A673 (cell line): Measurements from ENCODE around the gene CNP. TPM values are rescaled to one million over a fixed set of nuclear protein-coding genes. Genes with fewer than 3 reads are reported as not detected.

Experiments used
- BruUV-seq: library from RNA; stranded (reverse); fragments of 400-500 nt; replicated peaks from 2 replicates; lab custom pipeline; 2021; lab: Mats Ljungman, UMichigan
- CTCF ChIA-PET: fragments of 300-600 bp; sonication (Branson Sonifier 250); formaldehyde crosslinking; loops from one replicate; lab custom pipeline; 2022; ENCODE audit warnings: antibody characterized with exemption; lab: Charles Lee
- POLR2A ChIA-PET: fragments of 300-600 bp; sonication (Branson Sonifier 250); formaldehyde crosslinking; loops from one replicate; lab custom pipeline; 2022; ENCODE audit warnings: antibody characterized with exemption; ENCODE audit not compliant: low non-redundant PET; lab: Charles Lee
- DNase-seq: peaks from one replicate; pipeline ENCODE4 v3.0.0-alpha.2; 2015; ENCODE audit warnings: low spot score
- H3K27ac ChIP-seq: fragments of 200-600 bp; sonication (generic); 2 replicates; pipeline ENCODE4 v1.5.1; 2016; ENCODE audit warnings: mixed run types, low read depth, mild to moderate bottlenecking, mixed read lengths, antibody characterized with exemption, low read length; ENCODE audit not compliant: poor library complexity, severe bottlenecking
- H3K27me3 ChIP-seq: fragments of 200-600 bp; sonication (generic); replicated peaks from 2 replicates; pipeline ENCODE4 v1.6.1; 2017; ENCODE audit warnings: mixed run types, low read depth, mild to moderate bottlenecking, mixed read lengths, antibody characterized with exemption, low read length; ENCODE audit not compliant: insufficient read depth, poor library complexity
- H3K36me3 ChIP-seq: fragments of 200-600 bp; sonication (generic); 2 replicates; pipeline ENCODE4 v1.6.1; 2016; ENCODE audit warnings: mixed run types, mild to moderate bottlenecking, mixed read lengths, antibody characterized with exemption, low read length; ENCODE audit not compliant: insufficient read depth, poor library complexity, severe bottlenecking
- H3K4me1 ChIP-seq: fragments of 200-600 bp; sonication (generic); 2 replicates; pipeline ENCODE4 v1.6.1; 2017; ENCODE audit warnings: mixed run types, mild to moderate bottlenecking, mixed read lengths, antibody characterized with exemption, low read length; ENCODE audit not compliant: insufficient read depth, poor library complexity, severe bottlenecking
- H3K4me3 ChIP-seq: fragments of 200-600 bp; sonication (generic); 2 replicates; pipeline ENCODE4 v1.5.1; 2016; ENCODE audit warnings: low read depth, mixed run types, mild to moderate bottlenecking, mixed read lengths, low read length; ENCODE audit not compliant: poor library complexity, severe bottlenecking
- H3K9me3 ChIP-seq: fragments of 200-600 bp; sonication (generic); 2 replicates; pipeline ENCODE4 v1.6.1; 2016; ENCODE audit warnings: mixed run types, low read depth, mild to moderate bottlenecking, mixed read lengths, antibody characterized with exemption, low read length; ENCODE audit not compliant: poor library complexity, severe bottlenecking
- CTCF ChIP-seq: fragments of 300-800, 200-600 bp; sonication (generic); conservative IDR thresholded peaks from 2 replicates; pipeline ENCODE4 v1.5.1; 2017; ENCODE audit warnings: low read depth, mild to moderate bottlenecking, antibody characterized with exemption, low read length, moderate library complexity, mixed read lengths
- EZH2 ChIP-seq: fragments of 200-600 bp; sonication (generic); IDR thresholded peaks from 2 replicates; pipeline ENCODE4 v1.6.1; 2017; ENCODE audit warnings: borderline replicate concordance, low read depth, mild to moderate bottlenecking, mixed read lengths, antibody characterized with exemption, low read length; ENCODE audit not compliant: poor library complexity, severe bottlenecking
- intact Hi-C: fragments of 100-400 bp; cut with micrococcal nuclease; formaldehyde crosslinking; loops from one replicate; pipeline ENCODE4 v1.10.0; 2022; ENCODE audit not compliant: unreplicated experiment
- total RNA-seq: library from RNA; stranded (reverse); gene quantifications from 2 replicates; pipeline ENCODE4 v1.2.3, GENCODE V29; 2021

Gene CNP
- total RNA-seq, 1 experiment from 2014 or later, result 55.6 TPM

DNA sequence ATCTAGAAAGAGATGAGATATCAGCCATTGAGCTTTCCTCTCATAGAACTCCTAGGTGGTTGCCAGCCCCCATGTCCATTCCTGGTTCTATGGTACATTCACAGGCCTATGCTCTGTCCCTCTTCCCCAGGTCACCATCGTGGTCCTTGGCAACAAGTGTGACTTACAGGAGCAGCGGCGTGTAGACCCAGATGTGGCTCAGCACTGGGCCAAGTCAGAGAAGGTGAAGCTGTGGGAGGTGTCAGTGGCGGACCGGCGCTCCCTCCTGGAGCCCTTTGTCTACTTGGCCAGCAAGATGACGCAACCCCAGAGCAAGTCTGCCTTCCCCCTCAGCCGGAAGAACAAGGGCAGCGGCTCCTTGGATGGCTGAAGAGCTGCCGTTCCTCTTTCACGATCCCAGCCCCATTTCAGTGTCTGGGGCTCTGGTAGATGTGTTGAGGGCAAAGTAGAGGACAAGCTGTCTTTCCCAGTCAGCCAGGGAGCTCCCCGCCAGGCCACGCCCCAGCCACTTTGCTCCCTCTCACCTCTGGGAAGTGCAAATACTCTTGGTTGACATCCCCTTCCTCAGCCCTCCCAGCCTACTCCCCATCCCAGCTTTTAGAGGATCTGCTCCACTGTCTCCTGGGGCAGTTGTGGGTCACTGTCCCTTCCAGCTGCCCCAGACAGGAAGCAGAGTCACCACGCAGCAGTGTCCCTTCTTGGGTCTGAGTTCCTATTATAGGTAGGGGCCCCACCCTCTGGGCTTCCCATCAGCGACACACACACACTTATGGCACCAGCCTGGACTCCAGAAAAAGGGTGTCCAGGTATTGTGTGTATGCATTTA, 57.1 kb downstream of the CNP start:
- H3K27me3 ChIP-seq, result no peaks in the 10 kb centered on the region
- DNase-seq, result no peak
- BruUV-seq, result no TSS peak
- no peaks in the 10 kb centered on the region for H3K9me3 ChIP-seq
- H3K4me3 ChIP-seq, result no peak overlapping the region
- ChIA-PET POLR2A (no interaction called here), CTCF (interaction anchor here (0.7 kb wide), 1 partner anchor 79 kb away, joined by 5 read pairs; no protein-coding TSS in a partner anchor)
- intact Hi-C loops, result loop anchor here (2.0 kb wide), 1 partner anchor 93 kb away; no protein-coding TSS in a partner anchor
- H3K27ac ChIP-seq, result no peak overlapping the region
- TF ChIP-seq CTCF (no peak), EZH2 (no peak)
- no peaks in the 10 kb centered on the region for H3K4me1 ChIP-seq
- no peaks in the 10 kb centered on the region for H3K36me3 ChIP-seq

DNA sequence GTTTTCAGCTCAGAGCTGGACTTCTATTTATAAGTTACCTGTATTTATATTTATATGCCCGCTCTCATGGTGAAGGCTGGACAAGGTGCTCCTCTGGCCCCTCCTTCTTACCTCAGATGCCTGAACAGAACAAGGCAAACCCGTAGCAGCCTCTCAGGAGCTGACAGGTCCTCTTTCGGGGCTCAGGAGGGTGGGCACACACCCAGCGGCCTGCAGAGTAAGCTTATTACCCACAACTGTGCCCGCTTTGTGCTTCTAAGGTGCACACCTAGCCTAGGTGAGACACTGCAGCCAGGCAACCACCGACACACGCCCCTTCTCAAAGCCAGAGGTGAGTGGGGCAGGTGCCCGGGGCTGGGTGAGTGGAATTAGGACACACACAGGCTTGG, 58.6 kb downstream of the CNP start:
- intact Hi-C loops, result loop anchor here (1.0 to 2.0 kb wide), 2 partner anchors 76 to 92 kb away; no protein-coding TSS in a partner anchor
- Histone ChIP-seq H3K36me3 (no peaks in the 10 kb centered on the region), H3K9me3 (no peaks in the 10 kb centered on the region), H3K27ac (no peak overlapping the region), H3K4me3 (no peak overlapping the region), H3K27me3 (no peaks in the 10 kb centered on the region), H3K4me1 (no peaks in the 10 kb centered on the region)
- TF ChIP-seq EZH2, result no peak
- TF ChIP-seq CTCF, result no peak
- BruUV-seq, result no TSS peak
- ChIA-PET POLR2A (no interaction called here), CTCF (interaction anchor here (0.5 to 0.9 kb wide), 4 partner anchors 19 to 505 kb away, joined by 3 to 5 read pairs (median 4); no protein-coding TSS in a partner anchor)
- no peak for DNase-seq

DNA sequence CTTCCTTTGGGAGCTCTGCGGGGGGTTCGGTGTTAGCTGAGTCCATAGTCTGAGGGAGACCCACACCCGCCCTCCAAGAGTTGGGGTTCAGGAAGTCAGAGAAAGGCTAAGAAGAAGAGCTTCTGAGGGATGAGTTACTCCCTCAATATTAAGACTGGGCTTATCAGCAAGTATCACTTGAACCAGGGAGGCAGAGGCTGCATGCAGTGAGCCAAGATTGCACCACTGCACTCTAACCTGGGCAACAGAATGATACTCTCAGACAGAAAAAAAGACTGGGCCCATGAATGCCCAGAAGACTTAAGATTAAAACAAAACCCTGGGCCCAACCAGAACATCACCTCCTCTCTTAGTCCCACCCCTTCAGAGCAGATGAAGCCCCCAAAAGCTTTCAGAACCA, 59.3 kb downstream of the CNP start:
- no TSS peak for BruUV-seq
- no peak for TF ChIP-seq CTCF
- Histone ChIP-seq H3K4me3 (no peak overlapping the region), H3K36me3 (no peaks in the 10 kb centered on the region), H3K9me3 (no peaks in the 10 kb centered on the region), H3K27ac (no peak overlapping the region), H3K4me1 (no peaks in the 10 kb centered on the region), H3K27me3 (no peaks in the 10 kb centered on the region)
- POLR2A ChIA-PET, result no interaction called here
- intact Hi-C loops, result loop anchor here (1.0 to 2.0 kb wide), 2 partner anchors 75 to 91 kb away; no protein-coding TSS in a partner anchor
- CTCF ChIA-PET, result no interaction called here
- no peak for DNase-seq
